ENCODE results near the gene RAE1.

RAE1 gene, protein sequence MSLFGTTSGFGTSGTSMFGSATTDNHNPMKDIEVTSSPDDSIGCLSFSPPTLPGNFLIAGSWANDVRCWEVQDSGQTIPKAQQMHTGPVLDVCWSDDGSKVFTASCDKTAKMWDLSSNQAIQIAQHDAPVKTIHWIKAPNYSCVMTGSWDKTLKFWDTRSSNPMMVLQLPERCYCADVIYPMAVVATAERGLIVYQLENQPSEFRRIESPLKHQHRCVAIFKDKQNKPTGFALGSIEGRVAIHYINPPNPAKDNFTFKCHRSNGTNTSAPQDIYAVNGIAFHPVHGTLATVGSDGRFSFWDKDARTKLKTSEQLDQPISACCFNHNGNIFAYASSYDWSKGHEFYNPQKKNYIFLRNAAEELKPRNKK

DNA sequence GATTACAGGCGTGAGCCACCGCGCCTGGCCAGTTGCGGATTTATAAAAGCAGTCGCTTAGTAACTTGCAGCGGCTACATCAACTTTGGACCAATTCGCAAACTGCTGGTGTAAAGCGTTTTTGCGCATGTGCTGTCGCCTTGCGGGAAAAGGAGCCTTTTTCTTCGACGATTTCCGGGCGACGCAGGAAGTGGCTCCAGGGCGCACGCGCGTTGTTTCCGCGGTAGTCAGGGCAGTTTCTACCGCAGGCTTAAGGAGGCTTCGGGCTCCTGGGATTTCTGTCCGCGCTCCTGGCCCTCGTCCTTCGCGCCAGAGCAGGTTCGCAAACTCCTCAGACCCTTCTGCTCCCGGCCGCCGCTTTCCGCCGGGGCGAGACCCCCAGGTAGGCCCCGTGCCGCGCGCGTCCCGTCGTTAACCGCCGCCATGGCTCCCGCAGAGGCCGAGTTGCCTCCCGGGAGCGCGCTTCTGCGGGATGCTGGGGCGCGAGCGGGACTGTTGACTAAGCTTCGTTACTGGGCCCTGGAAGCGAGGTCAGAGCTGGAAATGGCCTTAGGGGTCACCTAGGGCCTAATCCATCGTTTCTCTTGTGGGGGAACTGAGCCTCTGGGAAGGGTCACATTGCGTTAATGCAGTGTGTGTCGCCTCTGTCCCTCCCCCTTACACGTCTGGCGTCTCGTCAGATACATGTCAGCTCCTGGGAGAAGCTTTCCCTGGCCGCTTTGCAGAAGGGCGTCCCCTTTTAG, at the start of gene RAE1:
Gene RAE1, plus strand, starts transcription at position 214 of the 742 bp plus-strand sequence. CDS start 2,784 bp downstream, outside the sequence.
- FAIRE-seq, result no peak

DNA sequence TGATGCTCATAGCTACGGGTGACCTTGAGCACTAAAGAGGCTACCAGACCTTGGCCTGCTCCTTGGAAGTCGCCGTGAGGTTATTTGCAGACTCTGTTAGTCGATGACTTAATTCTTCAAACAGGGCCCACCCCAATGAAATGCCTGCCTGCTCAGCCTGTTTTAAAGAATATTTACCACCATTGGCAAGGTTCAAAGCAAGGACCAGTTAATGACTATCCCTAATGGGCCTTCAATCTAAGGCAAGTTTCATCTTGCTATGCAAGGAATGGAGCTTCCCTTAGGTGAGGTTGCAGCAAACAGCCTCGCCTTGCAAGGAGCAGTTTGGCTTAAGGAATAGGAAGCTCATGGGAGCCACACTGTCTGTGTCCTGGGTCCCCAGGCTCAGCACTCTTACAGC, 44.3 kb upstream of the RAE1 start:
- no peak for FAIRE-seq

GRCh38 chr20:57308451-57309271, 42.4 kb upstream of the RAE1 start:
- FAIRE-seq, result no peak

- FAIRE-seq, result no peak
Observed at GRCh38 chr20:57309544-57310115, 41.4 kb upstream of the RAE1 start.

DNA sequence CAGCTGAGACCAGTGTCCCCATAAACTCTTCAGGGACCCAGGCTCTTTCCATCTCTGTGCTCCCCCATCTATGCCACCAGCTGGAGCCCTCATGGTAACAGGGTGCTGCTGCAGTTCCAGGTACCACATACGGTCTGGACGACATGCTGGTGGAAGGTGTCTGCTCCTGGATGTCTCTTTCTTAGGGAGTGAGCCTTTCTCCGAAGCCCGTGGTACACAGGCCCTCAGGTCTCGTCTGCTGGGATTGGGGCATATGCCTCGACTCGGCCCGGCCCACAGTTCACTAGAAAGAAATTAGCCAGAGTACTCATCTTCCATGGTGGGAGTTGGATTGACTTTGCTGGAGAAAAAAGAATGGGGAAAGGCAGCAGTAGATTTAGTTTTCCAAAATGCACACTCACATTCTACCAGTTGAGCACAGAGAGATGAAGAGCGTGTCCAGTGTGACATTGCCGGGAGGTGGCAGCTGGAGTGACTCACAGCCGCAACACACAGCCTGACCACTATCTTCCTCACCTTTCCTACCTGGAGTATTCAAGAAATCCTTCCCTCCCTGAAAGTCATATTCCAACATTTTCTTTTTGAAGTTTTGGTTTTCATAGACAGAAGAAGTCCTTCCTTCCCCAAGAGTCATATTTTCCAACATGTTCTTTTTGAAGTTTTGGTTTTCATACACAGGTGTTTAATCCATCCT, 40.1 kb upstream of the RAE1 start:
- FAIRE-seq, result no peak

DNA sequence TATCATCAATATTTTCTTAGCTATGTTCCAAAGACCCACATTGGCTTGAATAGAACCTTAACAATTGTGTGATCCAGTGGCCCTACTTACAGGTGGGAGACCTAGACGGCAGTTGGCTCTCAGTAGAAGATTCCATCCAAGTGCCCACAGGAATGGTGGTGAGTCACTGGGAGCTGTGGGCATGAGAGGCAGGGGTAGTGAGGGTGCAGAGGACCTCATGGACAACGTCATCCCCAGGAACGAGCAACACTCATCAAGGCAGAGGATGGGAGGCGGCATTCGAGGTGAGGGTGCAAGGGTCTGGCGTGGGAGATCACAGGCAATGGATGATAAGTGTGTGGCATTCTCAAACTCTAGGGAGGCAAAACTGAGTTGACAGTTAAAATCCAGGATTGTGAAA, 38.9 kb upstream of the RAE1 start:
- FAIRE-seq, result no peak

DNA sequence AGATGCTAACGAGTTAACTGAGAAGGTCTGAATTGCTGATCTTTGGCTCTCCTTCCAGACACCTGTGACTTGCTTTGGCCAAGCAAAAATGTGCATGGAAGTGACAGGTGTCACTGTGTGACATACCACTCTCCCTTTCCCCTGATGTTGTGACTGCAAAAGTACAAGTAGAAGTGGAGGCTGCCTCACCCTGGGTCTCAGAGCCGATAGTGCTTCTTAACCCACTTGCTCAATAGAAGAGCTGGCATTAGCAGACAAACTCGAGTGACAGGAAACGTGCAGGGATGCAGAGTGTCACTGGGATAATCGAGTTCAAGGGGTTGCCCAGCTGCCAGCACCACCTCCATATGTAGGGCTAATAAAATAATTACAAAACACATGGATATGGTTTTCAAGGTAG, 37.8 kb upstream of the RAE1 start:
- FAIRE-seq, result no peak

GRCh38 chr20:57313951-57314350, 37.1 kb upstream of the RAE1 start:
- no peak for FAIRE-seq

GRCh38 chr20:57315083-57315975, 35.7 kb upstream of the RAE1 start:
- no peak for FAIRE-seq

DNA sequence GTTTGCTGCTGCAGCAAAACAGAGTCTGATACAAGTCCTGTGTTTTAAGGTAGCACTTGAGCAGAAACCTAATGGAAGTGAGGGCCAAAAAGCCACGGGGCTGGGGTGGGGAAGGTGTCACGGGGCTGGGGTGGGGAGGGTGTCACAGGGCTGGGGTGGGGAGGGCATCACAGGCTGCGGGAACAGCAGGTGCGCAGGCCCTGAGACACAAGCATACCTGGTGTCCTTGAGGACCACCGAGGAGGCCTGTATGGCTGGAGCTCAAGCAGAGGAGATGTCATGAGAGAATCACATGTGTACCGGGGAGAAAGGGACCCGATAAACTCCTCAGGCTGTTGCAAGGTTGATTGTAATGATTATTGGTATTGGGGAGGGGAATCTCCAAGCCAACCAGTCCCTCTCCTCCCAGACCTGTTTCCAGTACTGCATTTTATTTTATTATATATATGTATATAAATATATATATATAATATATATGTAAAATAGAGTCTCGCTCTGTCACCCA, 35.0 kb upstream of the RAE1 start:
- no peak for FAIRE-seq

GRCh38 chr20:57316795-57317201, 34.3 kb upstream of the RAE1 start:
- no peak for FAIRE-seq

- no peak for FAIRE-seq
Observed at GRCh38 chr20:57317316-57317788, 33.7 kb upstream of the RAE1 start.

DNA sequence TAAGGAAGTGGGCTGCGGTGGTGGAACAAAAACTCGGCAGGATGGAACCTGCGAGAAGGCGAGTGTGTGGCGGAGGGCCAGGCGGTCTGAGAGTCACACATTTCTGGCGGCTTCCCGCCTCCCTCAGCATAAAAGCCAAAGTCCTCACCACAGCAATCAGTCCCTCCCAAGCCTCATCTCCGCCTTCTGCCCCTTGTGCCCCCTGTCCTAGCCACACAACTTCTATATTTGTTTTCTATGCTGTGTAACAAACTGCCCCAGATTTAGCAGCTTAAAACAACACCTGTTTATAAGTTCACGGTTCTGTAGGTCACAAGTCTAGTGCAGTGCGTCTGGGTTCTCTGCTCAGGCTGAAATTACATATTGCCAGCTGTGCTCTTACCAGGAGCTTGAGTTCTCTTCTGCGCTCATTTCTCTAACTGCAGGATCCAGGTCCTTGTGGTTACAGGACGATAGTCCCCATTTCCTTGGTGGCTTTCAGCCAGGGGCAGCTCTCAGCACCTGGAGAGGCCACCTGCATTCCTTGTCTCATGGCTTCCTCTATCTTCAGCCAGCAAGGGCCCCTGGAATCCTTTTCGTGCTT, 33.2 kb upstream of the RAE1 start:
- no peak for FAIRE-seq

DNA sequence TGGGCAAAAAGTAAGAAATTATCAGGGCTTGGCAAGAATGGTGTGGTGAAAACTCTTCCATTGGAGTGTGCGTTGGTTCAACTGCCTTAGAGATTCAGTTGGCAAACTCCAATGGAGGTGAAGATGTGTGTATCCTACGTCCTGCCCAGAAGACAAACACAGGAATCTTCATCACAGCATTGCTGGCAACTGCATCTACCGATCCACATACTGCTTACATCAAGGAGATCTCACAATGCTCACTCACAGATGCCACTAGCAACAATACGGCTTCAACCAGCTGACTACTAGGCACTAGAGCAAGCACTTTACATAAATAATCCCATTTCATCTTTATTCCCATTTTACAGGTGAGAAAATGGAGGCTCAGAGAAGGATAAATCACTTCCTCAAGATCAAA, 31.5 kb upstream of the RAE1 start:
- FAIRE-seq, result no peak

GRCh38 chr20:57320358-57320757, 30.7 kb upstream of the RAE1 start:
- no peak for FAIRE-seq

- FAIRE-seq, result no peak
Observed at GRCh38 chr20:57321142-57321541, 29.9 kb upstream of the RAE1 start.

DNA sequence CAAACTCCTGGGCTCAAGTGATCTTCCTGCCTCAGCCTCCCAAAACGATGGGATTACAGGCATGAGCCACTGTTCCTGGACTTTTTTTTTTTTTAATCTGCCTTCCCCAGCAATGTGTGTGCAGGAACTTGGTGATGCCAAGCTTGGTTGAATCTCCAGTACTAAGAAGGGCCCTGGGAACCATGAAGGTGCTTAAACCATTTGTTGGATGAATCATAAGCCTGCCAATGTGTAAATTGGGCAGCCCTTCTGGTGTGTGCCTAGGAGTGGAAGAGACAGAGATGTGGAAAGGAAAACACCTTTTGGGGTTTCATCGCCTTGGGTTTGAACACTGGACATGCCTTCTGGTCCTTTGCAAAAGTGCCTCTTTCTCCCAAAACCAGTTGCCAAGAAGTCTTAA, 28.6 kb upstream of the RAE1 start:
- FAIRE-seq, result no peak

GRCh38 chr20:57323034-57323433, 28.0 kb upstream of the RAE1 start:
- no peak for FAIRE-seq

DNA sequence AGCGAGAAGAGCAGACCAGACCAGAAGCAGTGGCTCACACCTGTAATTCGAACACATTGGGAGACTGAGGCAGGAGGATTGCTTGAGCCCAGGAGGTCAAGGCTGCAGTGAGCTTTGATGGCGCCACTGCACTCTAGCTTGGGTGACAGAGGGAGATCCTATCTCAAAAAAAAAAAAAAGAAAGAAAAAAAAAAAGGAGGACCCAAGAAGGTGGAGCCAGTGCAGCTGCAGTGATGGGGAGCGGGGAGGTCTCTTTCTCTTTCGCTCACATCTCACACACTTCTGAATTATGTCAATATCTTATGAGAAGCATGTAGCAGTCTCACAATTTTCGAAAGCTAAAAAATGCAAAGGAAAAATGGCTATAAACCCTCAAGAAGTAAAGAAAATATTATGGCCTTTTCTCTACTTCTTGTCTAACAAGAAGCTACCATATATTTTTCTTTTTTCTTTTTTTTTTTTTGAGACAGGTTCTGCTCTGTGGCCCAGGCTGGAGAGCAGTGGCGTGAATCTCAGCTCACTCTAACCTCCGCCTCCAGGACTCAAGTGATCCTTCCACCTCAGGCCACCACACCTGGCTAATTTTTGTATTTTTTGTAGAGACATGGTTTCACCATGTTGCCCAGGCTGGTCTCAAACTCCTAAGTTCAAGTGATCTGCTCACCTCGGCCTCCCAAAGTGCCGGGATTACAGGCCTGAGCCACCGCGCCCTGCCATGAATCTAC, 25.3 kb upstream of the RAE1 start:
- FAIRE-seq, result no peak

All from endometrium (tissue), 2 donors.